GM21723 (cell line): ENCODE results near the gene LYST.
"Not testable (repeated sequence)": the region's sequence is repeated elsewhere in the genome, so short reads cannot be mapped to it uniquely, and the experiment has no call there.

Source experiments
- ATAC-seq: cut with Tn5 transposase; IDR thresholded peaks from one replicate; pipeline ENCODE4 v1.9.1; 2021; ENCODE audit warnings: mild to moderate bottlenecking, moderate library complexity; ENCODE audit not compliant: unreplicated experiment

Gene LYST

DNA sequence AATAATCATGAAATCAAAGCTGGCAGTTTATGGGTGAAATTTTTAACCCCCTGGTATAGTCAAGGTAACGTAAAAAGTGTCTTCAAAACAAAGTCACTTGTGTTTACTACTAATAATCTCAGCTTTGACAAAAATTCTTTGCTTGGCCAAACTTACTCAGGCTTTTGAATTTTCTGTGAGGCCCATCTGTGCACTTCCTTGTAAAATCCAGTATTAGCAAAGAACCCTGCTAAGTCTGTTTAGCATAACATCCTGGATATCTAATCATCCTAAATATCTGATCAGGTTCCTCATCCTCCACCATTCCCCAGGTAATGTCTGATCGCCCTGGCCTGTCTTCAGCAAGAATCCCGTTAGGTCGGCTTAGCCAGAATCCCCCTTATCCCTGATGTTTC lies 3.0 kb downstream of the LYST start:
- no peak for ATAC-seq

DNA sequence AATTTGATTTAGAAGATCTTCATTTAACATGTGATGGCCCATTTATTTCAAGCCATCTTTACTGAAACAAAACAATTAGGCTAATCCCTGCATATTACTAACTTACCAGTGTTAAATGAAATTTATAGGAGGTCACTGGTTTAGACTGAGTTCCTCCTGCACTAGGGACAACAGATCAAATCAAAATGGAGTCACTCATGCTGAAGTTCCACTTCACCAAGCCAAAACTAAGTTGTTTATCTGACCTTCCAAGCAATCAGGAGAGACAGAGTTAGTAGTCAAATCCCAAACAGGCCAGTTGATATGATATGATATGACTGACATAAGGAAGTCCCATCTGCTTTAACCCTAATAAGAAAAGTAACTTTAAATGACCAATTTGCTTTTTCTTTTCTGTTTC lies 4.8 kb downstream of the LYST start:
- ATAC-seq = no peak

DNA sequence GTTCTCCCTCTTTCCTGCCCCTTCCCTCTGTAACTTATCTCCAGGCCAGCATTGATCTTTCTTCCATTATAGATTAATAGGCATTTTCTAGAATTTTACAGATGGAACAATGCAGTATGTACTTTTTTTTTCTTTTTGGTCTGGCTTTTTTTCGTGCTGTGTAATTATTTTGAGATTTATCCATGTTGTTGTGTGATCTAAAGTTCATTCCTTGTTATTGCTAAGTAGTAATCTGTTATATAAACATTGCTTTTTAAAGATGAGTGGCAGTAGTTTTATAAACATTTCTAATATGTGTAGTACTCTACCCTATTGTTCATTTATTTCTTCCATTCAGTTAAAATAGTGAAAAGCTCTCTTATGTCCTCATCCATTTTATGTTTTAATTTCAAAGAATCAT lies 5.9 kb downstream of the LYST start:
- ATAC-seq = no peak

DNA sequence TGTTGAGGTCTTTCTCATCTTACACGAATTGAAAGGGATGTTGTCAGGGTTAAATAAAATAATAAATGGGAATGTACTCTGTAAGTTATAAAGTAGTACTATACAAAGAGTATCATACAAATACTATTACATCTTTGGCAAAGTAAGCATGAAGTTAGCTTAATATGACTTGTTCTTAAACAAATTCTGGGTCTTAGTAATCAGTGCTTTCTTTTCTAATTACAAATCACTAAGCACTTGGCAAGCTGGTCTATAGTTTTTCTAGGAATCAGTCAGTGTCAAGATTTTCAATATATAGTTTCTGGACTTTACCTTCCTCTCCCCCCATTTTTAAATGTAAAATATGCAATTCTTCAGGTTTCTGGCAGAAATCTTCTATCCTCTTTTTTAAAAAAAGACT lies 6.9 kb downstream of the LYST start:
- ATAC-seq = no peak

DNA sequence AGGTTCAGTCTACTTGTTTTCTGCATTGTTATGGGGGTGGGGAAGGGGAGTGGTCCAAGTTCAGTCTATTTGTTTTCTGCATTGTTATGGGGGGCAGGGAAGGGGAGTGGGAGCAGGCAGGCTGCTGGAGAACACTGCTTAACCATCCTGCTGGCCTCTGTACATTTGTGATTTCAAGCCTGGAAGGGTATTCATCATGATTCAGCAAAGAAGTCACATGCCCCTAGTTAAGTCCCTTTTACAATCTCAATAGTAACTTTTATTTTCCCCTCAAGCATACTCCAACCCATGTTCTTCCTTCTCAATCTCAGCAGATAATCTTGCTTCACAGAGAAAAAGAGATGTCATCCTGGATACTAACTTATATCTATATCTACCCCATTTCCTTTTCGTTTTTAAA lies 7.9 kb downstream of the LYST start:
- no peak for ATAC-seq

DNA sequence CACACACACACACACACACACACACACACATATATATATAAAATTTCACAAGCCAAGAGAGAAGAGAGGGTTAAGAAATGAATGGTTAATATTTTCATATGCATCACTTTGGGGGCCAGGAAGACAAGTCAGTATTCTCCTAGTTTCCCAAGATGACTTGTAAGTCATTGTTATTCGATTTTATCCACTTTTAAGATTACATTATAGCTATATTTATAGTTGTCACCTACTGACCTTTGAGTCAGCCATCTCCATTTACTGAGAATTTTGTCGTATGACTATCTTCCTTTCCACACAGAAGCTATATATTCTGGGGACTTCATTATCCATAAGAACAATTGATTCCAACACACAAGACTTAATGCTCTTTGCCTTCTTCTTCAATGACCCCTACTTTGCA lies 8.9 kb downstream of the LYST start:
- no peak for ATAC-seq

DNA sequence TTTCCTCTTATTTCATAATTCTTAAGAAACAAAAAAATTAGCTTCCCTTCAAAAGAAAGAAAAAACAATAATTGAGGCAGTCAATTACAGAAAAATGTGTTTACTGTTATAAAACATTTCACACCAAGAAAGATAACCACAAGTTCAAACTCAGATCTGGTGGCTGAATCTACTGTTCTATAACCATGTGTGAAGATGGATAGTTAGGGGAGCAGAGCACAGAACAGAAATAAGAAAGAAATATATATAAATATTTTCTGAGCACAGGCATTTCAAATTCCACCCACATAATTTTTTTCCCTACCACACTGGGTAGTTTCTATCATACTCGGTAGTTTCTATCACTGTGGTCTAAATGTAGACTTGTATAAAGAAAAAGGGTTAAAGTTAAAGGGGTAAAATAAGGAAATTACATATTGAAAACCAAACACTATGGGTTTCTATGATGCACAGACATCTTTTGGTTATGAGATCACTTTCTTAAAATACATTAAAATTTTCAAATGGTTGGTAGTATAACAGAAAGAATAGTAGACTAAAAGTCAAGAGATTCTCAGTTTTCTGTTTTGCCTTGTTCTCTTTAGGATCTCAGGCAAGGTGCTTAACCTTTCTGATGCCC lies 10.8 kb downstream of the LYST start:
- peak; percentile 65 for ATAC-seq

DNA sequence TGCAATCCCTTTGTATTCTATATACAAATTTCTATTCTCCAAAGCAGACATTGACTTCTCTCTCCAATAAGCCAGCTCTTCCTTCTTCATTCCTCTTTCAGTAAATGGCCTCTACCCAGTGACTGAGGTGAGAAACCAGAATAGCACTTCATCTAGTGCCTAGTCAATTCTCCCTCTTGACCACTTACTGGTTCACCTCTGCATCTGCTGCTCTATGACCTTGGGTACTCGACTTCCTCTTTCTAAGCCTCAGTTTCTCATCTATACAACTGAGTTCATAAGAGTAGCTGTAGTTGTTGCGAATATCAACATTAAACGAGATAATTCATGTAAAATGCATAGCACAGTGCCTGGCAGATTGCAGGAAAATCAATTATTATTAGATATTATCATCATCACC lies 12.4 kb downstream of the LYST start:
- no peak for ATAC-seq

DNA sequence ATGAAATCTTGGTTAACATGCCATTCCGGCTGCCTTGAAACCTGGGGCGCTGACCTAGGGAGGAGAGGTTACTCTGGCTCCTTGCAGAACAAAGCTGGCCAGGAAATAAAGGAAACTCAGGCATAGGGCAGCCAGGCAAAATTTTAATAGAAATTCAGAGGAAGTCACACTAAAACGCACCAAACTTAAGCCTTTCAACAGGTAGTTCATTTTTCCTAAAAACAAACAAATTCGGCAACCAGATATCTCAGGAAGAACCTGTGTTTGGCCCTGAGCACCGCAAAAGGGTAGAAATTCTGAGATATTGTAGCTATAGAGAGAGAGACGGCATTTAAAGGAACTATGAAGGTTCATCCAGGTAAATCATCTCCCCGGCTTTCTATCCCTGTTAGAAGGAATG lies 13.1 kb downstream of the LYST start:
- ATAC-seq = no peak

DNA sequence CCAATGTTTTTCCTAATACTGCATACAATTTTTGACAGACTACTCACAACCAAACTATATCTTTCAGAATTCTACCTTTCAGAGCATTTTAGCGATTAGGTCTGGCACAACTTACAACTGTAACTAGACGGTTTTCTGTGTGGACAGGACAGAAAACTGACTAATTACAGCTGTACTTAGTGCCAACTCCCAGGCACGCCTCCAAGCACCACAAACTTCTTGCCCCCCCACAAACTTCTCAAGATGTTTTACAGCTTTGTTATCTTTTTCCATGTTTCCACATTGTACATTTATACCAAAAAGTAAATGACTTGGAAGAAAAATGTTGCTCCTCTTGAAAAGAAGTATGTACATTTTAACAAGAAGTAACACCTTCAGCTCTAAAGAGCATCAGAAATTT lies 13.8 kb downstream of the LYST start:
- ATAC-seq = no peak

DNA sequence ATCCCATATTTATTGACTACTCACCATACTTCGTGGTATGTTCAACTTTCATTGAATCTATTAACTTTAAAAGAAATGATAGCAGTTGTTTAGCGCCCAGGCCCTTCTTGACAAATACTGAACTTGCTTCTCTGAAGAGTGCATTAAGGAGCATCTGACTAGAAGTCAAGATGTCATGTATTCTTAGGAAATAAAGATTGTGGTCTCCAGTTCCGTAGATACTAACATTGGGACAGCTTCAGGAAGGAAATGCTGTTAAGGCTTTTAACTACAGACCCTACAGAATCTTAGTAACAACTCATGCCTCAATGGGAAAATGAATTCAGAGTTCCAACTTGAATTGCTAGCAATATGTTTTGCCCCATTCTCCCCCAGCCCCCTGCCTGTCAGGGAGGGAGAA lies 14.8 kb downstream of the LYST start:
- ATAC-seq = no peak

DNA sequence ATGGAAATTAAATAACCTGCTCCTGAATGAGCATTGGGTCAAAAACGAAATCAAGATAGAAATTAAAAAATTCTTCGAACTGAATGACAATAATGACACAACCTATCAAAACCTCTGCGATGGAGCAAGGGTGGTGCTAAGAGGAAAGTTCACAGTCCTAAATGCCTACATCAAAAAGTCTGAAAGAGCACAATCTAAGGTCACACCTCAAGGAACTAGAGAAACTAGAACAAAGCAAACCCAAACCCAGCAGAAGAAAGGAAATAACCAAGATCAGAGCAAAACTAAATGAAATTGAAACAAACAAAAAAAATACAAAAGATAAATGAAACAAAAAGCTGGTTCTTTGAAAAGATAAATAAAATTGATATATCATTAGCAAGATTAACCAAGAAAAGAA lies 18.5 kb downstream of the LYST start:
- ATAC-seq = not testable (repeated sequence)

DNA sequence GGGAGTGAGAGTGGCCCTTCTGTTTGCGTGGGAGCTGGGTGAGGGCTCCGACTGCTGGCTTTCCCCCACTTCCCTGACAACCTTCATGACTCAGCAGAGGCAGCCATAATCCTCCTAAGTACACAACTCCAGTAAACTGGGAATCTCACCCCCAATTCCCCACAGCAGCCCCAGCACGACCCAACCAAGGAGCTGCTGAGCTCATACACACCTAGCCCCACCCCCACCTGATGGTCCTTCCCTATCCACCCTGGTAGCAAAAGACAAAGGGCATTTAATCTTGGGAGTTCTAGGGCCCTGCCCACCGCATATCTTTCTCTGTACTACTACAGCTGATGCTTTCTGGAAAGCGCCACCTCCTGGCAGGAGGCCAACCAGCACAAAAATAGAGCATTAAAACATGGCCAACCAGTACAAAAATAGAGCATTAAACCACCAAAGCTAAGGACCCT lies 21.0 kb downstream of the LYST start:
- not testable (repeated sequence) for ATAC-seq

DNA sequence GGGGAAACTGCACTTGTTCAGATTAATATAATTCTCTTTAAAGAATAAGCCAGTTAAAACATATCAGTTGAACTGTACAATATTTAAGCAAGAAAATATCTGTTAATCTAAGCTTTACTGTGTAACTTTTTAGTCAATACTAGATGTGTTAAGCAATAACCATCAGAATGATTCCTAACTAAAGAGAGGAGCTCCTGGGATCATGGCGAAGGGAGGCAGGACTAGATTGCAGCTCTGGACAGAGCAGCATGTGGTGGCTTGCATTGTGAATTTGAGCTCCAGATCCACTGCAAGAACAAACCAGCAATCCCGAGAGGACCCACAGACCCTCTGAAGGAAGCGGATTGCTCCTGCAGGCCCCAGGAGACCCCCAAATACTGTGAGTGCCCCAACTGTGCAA lies 21.9 kb downstream of the LYST start:
- no peak for ATAC-seq

DNA sequence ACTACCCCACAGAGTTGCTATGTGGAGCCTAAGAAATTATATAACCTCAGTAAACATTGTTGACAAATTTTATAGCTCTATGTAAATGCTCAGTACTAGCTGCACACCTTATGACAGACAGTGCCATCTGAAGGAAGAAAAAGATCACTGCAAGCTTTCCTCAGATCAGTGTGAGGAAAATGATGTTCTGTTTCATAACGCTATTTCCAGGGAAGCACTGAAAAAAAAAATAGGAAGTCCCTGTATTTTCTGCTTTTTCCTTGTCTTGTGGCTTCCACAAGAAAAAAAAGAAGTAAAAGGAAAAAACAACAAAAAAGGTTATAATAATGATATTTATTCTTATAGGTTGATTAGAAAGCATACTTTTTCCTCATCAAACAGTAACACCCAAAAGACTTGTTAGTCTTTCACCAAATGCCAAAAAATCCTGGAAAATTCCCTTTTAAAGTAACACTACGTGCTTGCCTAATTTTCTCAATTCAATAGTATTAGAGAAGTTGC lies 23.2 kb downstream of the LYST start:
- peak; percentile 61 for ATAC-seq

DNA sequence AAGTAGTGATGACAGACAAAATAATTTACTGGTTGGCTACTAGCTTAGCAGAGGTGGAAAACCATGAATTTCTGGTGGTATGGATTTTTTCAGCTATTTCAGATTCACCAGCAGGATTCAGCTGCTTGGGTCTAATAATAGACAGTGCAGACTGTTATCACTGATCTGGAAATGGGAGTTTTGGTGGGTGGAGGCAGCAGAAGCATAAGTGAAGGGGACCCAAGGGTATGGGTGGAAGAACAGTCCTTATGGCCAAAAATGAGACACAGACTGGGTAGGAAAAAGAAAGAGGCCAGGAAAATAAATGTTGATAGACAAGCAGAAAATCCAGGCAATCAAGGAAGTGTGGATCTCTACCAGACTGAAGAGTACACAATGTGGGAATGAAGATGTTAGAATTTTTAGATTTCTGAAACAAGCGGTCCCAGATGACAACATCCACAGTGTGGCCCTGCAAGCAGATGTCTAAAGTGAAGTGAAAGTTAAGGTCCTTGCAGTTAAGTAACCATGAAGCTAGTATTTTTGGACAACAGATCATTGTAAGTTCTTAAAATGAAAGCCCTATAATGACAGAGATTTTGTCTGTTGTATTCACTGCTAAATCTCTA lies 24.7 kb downstream of the LYST start:
- ATAC-seq = peak; percentile 85

DNA sequence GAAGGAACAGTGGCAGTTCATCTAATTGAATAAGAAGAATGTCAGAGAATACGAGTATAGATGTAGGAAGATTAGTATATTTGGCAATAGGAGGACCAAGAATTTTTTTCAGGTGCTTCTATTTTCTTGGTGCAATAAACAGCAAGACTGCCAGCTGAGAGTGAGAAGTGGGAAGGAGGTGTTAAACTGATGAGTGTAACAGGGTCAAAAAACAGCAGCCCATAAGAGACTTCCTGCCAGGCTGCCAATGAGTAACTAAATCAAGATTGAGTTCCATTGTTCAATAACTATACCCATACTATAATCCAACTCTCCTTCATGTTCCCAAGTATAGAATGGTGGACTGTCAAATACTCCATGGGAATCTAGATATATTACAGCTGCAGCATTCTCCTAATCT lies 28.7 kb downstream of the LYST start:
- no peak for ATAC-seq

DNA sequence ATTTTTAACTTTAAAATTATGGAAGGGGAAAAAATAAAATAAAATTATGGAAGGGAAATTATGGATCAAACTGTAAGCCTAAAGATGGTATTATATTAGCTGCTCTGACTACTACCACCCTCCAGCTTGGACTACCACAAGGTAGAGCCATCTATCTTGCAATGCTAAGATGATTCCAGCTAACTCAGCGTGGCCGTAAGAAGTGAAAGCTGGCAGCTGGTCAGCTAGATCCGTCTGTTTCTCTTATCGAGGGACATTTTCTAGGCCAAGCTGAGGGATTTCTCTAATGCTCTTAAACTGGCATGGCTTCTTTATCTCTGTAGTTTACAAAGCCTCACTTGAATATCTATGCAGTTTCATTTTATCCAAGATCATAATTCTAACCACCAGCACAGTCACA lies 31.5 kb downstream of the LYST start:
- no peak for ATAC-seq

DNA sequence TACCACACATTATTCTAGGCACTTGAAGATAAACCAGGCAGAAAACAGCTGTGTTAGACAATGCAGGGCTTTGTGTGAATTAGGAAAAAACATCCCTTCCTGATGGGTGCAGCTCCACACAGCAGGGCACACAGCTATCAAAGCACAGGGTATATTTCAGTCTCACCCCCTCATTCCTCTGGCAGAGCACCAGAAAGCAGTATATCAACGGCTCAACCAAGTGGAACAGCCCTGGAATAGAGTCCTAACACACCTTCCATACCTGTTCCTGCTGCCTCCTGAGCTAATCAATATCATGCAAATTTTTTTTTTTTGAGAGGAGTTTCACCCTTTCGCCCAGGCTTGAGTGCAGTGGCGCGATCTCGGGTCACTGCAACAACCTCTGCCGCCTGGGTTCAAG lies 32.1 kb downstream of the LYST start:
- no peak for ATAC-seq

DNA sequence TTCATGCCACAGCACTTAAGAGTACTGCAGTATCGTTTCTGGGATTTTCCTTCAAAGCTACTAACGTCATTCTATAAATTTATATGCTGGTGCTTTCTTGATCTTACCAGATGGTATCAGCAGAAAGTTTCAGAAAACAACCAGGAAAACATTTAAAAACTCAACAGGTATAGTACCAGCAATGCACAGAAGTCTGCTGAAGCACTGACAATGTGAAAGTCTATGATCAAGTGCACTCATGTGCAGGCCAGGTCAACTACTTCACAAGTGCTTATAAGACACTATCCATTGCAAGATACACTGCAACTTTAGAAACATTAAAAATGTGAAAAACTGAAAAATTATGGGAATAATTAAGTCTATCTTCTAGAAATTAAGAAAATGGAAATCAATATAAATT lies 34.7 kb downstream of the LYST start:
- no peak for ATAC-seq

DNA sequence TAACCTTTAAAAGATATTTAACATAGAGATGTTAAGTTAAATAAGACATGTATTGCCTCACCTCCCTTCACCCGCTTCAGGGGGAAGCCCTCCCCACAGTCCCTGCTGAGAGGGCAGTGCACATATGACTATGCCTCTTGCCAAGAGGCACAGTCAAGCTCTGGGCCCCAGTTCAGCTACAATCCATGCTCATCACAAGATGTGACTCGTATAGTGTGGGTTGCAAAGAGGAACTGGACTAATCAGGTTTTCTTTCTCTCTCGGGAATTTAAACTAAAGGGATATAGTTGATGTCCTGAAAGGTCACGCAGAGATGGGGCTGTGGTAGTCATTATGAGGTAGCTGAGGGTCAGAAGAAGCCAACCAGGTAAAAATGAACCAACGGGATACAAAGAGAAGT lies 35.6 kb downstream of the LYST start:
- ATAC-seq = peak; percentile 97

DNA sequence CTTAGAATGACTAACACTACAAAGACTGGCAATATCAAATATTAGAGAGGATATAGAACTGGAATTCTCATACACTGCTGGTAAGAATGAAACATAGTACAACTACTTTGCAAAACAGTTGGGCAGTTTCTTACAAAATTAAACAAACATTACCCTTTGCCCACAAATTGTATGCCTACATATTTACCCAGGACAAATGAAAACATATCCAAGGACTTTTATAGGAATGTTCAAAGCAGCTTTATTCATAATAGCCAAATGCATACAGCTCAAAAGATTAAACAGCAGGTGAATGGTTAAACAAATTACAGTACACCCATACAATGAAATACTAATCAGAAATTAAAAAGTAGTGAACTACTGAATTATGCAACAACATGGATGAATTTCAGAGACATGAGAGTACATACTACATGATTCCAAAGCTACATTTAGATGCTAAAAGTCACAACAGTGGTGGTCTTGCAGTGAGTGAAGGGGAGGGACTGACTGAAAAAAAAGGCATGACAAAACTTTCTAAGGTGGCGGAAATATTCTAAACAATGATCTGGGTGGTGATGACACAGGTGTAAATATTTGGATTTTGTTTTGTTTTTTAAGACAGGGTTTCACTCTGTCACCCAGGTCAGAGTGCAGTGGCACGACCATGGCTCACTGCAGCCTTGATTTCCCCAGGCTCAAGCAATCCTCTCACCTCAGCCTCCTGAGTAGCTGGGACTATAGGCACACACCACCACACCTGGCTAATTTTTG lies 40.4 kb downstream of the LYST start:
- ATAC-seq = no peak
